ENCODE measurements around the gene IFT52. TPM values are rescaled to one million over a fixed set of nuclear protein-coding genes. Genes with fewer than 3 reads are reported as not detected.

The IFT52 gene
- total RNA-seq, 1 experiment from 2014 or later, result 23.0 TPM

DNA sequence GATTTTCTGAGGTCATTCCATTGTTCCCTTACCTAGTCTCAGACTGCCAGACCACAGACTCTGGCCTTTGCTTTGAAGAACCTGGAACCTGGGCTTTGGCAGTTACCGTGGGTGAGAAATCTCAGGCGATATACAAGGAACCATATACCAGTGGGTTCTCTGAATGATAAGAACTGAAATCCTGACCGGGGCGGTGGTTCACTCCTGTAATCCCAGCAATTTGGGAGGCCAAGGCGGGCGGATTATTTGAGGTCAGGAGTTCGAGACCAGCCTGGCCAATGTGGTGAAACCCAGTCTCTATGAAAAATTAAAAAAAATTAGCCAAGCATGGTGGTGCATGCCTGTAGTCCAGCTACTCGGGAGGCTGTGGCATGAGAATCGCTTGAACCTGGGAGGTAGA, 46.2 kb upstream of the IFT52 start:
- H3K9me3 ChIP-seq (ENCODE audit: low read length), result no peaks in the 10 kb centered on the region
- H3K4me3 ChIP-seq (ENCODE audit: low read length), result no peak overlapping the region
- POLR2A ChIA-PET (ENCODE audit: unreplicated experiment), result no interaction called here
- no peak overlapping the region for H2AFZ ChIP-seq (ENCODE audit: low read length)
- CTCF ChIA-PET, result no interaction called here
- intact Hi-C loops (cut with micrococcal nuclease), result no loop called here
- TF ChIP-seq, protein P1, sequence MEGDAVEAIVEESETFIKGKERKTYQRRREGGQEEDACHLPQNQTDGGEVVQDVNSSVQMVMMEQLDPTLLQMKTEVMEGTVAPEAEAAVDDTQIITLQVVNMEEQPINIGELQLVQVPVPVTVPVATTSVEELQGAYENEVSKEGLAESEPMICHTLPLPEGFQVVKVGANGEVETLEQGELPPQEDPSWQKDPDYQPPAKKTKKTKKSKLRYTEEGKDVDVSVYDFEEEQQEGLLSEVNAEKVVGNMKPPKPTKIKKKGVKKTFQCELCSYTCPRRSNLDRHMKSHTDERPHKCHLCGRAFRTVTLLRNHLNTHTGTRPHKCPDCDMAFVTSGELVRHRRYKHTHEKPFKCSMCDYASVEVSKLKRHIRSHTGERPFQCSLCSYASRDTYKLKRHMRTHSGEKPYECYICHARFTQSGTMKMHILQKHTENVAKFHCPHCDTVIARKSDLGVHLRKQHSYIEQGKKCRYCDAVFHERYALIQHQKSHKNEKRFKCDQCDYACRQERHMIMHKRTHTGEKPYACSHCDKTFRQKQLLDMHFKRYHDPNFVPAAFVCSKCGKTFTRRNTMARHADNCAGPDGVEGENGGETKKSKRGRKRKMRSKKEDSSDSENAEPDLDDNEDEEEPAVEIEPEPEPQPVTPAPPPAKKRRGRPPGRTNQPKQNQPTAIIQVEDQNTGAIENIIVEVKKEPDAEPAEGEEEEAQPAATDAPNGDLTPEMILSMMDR (conservative IDR thresholded peaks at IDR 0.05; ENCODE audit: low read depth, low read length), result no peak
- TF ChIP-seq EZH2phosphoT487 (IDR thresholded peaks at IDR 0.05; ENCODE audit: borderline replicate concordance, low read length) (no peak), EZH2 (IDR thresholded peaks at IDR 0.05; ENCODE audit: low read length, unreplicated experiment) (no peak)
- DNase-seq (no peak), ATAC-seq (no peak)
- no peaks in the 10 kb centered on the region for H3K9me2 ChIP-seq (replicated peaks; ENCODE audit: low read length)
- H3K79me2 ChIP-seq (ENCODE audit: low read length), result no peaks in the 10 kb centered on the region
- BruUV-seq (replicated peaks), result no TSS peak
- H3K4me2 ChIP-seq (ENCODE audit: low read length), result no peak overlapping the region
- no peak overlapping the region for H3K9ac ChIP-seq (ENCODE audit: low read length)
- peaks cover 3% of the 10 kb centered on the region; the same call in 1 of the 2 replicates for H4K20me1 ChIP-seq (ENCODE audit: low read length)
- H3F3A ChIP-seq (ENCODE audit: low read length, unreplicated experiment), result no peaks in the 10 kb centered on the region
- H3K4me1 ChIP-seq (ENCODE audit: insufficient read depth, low read length), result peaks cover 24% of the 10 kb centered on the region
- no peaks in the 10 kb centered on the region for H3K27me3 ChIP-seq (ENCODE audit: low read length)
- H3K36me3 ChIP-seq (ENCODE audit: low read depth, low read length), result peaks cover 3% of the 10 kb centered on the region; the same call in 1 of the 2 replicates
- H3K27ac ChIP-seq (ENCODE audit: low read length), result no peak overlapping the region

DNA sequence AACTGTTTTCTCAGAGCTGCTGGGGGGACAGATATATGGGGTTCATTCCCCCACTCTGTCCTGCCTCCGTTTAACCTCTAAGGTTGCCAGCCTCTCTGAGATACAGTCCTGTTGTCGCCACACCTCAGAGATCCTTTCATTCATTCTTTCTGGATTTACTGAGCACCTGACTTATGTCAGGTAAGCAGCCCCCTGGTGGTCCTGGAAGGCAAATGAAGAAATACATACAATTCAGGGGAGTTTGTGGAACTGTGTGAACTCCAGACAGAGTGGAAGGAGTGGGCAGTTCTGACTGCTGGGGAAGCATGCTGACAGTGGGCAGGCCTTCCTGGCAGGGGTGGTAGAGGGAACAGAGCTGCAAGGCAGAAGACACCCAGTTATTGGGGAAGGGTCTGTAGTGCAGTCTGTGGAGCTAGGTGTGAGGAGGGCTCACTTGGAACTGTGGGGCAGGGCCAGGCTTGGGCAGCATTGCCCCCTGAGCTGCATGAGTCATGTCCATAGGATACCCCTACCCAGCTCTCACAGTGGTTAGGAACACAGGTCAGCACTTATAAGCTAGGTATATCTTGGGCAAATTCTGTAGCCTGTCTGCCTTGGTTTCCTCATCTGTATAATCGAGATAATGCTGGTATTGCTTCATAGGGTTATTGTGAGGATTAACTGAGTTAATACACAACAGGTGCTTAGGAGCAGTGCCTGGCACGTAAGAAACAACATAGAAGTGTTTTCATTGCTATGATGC, 44.7 kb upstream of the IFT52 start:
- intact Hi-C loops (cut with micrococcal nuclease), result no loop called here
- CTCF ChIA-PET, result no interaction called here
- Histone ChIP-seq H4K20me1 (ENCODE audit: low read length) (peaks cover 3% of the 10 kb centered on the region; the same call in 1 of the 2 replicates), H3K9me2 (replicated peaks; ENCODE audit: low read length) (no peaks in the 10 kb centered on the region), H3K27ac (ENCODE audit: low read length) (no peak overlapping the region), H3F3A (ENCODE audit: low read length, unreplicated experiment) (no peaks in the 10 kb centered on the region), H3K4me1 (ENCODE audit: insufficient read depth, low read length) (peaks cover 17% of the 10 kb centered on the region), H3K79me2 (ENCODE audit: low read length) (no peaks in the 10 kb centered on the region), H3K9ac (ENCODE audit: low read length) (no peak overlapping the region), H3K9me3 (ENCODE audit: low read length) (no peaks in the 10 kb centered on the region), H3K36me3 (ENCODE audit: low read depth, low read length) (peaks cover 3% of the 10 kb centered on the region; the same call in 1 of the 2 replicates), H3K4me2 (ENCODE audit: low read length) (no peak overlapping the region), H3K27me3 (ENCODE audit: low read length) (no peaks in the 10 kb centered on the region), H2AFZ (ENCODE audit: low read length) (no peak overlapping the region), H3K4me3 (ENCODE audit: low read length) (no peak overlapping the region)
- no peak for DNase-seq
- BruUV-seq (replicated peaks), result no TSS peak
- POLR2A ChIA-PET (ENCODE audit: unreplicated experiment), result no interaction called here
- TF ChIP-seq EZH2 (IDR thresholded peaks at IDR 0.05; ENCODE audit: low read length, unreplicated experiment), result no peak
- no peak for ATAC-seq

DNA sequence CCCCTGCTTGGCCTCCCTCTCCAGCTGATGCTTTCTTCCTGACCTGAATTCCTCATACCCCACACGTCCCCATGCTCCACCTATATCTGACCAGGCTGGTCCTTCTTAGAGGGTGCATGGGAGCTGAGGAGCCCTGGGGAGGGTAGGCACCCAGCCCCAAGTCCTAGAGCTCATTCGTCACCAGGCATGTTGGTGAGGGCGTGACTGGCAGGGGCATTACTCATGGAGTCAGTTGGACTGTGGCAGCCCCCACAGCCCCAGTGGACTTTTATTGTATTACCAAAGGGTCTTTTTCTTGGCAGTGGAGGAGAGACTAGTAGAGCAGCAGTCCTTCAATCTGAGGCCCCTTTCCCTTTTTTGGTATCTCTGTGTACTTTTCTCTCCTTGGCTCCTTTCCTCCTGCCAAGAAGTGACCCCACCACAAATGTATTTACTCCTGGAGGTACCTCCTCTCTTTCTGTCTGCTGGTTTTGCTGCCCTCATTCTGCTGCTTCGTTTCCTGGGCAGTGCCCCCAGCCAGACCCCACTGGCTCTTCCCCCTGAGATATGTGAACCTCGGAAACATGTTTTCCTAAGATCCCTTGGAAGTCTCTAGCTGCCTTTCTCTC, 42.4 kb upstream of the IFT52 start:
- Histone ChIP-seq H3K9ac (ENCODE audit: low read length) (no peak overlapping the region), H3F3A (ENCODE audit: low read length, unreplicated experiment) (no peaks in the 10 kb centered on the region), H3K9me3 (ENCODE audit: low read length) (no peaks in the 10 kb centered on the region), H3K4me1 (ENCODE audit: insufficient read depth, low read length) (0 out of 2 replicates have a peak, but pooled peaks cover 6% of the 10 kb centered on the region), H3K79me2 (ENCODE audit: low read length) (no peaks in the 10 kb centered on the region), H3K36me3 (ENCODE audit: low read depth, low read length) (no peaks in the 10 kb centered on the region), H3K27me3 (ENCODE audit: low read length) (no peaks in the 10 kb centered on the region), H3K9me2 (replicated peaks; ENCODE audit: low read length) (no peaks in the 10 kb centered on the region), H3K4me3 (ENCODE audit: low read length) (no peak overlapping the region), H3K4me2 (ENCODE audit: low read length) (no peak overlapping the region), H4K20me1 (ENCODE audit: low read length) (no peaks in the 10 kb centered on the region), H2AFZ (ENCODE audit: low read length) (no peak overlapping the region), H3K27ac (ENCODE audit: low read length) (no peak overlapping the region)
- no TSS peak for BruUV-seq (replicated peaks)
- TF ChIP-seq, protein P1 (conservative IDR thresholded peaks at IDR 0.05; ENCODE audit: low read depth, low read length), result no peak
- TF ChIP-seq EZH2phosphoT487 (IDR thresholded peaks at IDR 0.05; ENCODE audit: borderline replicate concordance, low read length) (no peak), EZH2 (IDR thresholded peaks at IDR 0.05; ENCODE audit: low read length, unreplicated experiment) (no peak)
- no peak for DNase-seq
- no peak for ATAC-seq
- CTCF ChIA-PET, result no interaction called here
- intact Hi-C loops (cut with micrococcal nuclease), result no loop called here
- POLR2A ChIA-PET (ENCODE audit: unreplicated experiment), result no interaction called here

All from PC-3 (cell line).